ENCODE measurements around the gene SLC35E4.

DNA sequence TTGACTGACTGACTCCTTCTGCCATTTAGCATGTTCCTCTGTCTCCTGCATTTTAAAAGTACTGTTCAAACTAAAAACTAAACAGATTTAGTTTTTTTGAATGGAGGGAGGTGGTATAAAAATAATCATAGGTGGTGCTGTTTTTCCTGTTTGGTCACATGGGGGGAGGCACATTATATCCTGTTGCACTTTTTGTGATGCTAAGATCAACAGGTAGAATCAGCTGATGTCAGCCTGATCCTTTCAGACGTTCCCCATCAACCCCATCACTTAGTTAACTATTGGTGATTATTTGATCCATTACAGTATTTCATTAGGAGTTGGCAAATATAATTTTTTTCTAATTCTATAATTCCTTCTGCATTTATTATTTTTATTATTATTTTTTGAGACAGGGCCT lies 54.0 kb downstream of the SLC35E4 start:
- TF ChIP-seq TAF1 (IDR thresholded peaks at IDR 0.05; ENCODE audit: borderline replicate concordance, insufficient read depth, low read length) (no peak), POLR2AphosphoS5 (IDR thresholded peaks at IDR 0.05; ENCODE audit: low read depth, low read length) (no peak), SIN3A (IDR thresholded peaks at IDR 0.05; ENCODE audit: borderline replicate concordance, insufficient read depth, low read length) (no peak)
- TF ChIP-seq, protein P1, sequence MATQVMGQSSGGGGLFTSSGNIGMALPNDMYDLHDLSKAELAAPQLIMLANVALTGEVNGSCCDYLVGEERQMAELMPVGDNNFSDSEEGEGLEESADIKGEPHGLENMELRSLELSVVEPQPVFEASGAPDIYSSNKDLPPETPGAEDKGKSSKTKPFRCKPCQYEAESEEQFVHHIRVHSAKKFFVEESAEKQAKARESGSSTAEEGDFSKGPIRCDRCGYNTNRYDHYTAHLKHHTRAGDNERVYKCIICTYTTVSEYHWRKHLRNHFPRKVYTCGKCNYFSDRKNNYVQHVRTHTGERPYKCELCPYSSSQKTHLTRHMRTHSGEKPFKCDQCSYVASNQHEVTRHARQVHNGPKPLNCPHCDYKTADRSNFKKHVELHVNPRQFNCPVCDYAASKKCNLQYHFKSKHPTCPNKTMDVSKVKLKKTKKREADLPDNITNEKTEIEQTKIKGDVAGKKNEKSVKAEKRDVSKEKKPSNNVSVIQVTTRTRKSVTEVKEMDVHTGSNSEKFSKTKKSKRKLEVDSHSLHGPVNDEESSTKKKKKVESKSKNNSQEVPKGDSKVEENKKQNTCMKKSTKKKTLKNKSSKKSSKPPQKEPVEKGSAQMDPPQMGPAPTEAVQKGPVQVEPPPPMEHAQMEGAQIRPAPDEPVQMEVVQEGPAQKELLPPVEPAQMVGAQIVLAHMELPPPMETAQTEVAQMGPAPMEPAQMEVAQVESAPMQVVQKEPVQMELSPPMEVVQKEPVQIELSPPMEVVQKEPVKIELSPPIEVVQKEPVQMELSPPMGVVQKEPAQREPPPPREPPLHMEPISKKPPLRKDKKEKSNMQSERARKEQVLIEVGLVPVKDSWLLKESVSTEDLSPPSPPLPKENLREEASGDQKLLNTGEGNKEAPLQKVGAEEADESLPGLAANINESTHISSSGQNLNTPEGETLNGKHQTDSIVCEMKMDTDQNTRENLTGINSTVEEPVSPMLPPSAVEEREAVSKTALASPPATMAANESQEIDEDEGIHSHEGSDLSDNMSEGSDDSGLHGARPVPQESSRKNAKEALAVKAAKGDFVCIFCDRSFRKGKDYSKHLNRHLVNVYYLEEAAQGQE (IDR thresholded peaks at IDR 0.05; ENCODE audit: insufficient read depth in 1 of 2, low read depth in 2 of 2, low read length in 2 of 2) = no peak

All from PFSK-1 (cell line).